Activated CD4-positive, alpha-beta T cell treated with anti-CD3 and anti-CD28 coated beads, Interleukin-2, amount 10 ng/mL, durations not matched to agents 7 days and 5 days (primary cell): ENCODE data around the gene NR3C2. TPM values are rescaled to one million over a fixed set of nuclear protein-coding genes. Genes with fewer than 3 reads are reported as not detected.

Experiments used
- CTCF ChIA-PET: fragments of 350-600 bp; sonication (Branson Sonifier 250); formaldehyde crosslinking; loops from one replicate; lab custom pipeline; 2021; ENCODE audit warnings: antibody characterized with exemption; lab: Charles Lee
- POLR2A ChIA-PET: fragments of 350-600 bp; sonication (Branson Sonifier 250); formaldehyde crosslinking; loops from one replicate; lab custom pipeline; 2021; ENCODE audit warnings: antibody characterized with exemption; lab: Charles Lee
- DNase-seq: peaks from one replicate; pipeline ENCODE4 v3.0.0-alpha.2; 2020
- H3K27ac Mint-ChIP-seq: one replicate; pipeline ENCODE4 v1.8.0; 2021; ENCODE audit warnings: mild to moderate bottlenecking, moderate library complexity, mixed read lengths
- H3K27me3 Mint-ChIP-seq: one replicate; pipeline ENCODE4 v1.8.0; 2021; ENCODE audit warnings: mixed read lengths
- H3K36me3 Mint-ChIP-seq: one replicate; pipeline ENCODE4 v1.8.0; 2021; ENCODE audit warnings: low read depth, mixed read lengths
- H3K4me1 Mint-ChIP-seq: one replicate; pipeline ENCODE4 v1.8.0; 2021; ENCODE audit warnings: mixed read lengths
- H3K4me3 Mint-ChIP-seq: one replicate; pipeline ENCODE4 v1.8.0; 2021; ENCODE audit warnings: mild to moderate bottlenecking, moderate library complexity, mixed read lengths
- H3K9me3 Mint-ChIP-seq: one replicate; pipeline ENCODE4 v1.8.0; 2021; ENCODE audit warnings: mixed read lengths
- total RNA-seq, 2 experiments: library from RNA; stranded (reverse); gene quantifications; one replicate each; pipeline ENCODE4 v1.2.3, GENCODE V29; 2021

NR3C2 gene
- total RNA-seq, 2 experiments from 2014 or later, result 4.1 to 5.1 TPM

- Mint-ChIP-seq H3K9me3 (no peaks in the 10 kb centered on the region), H3K4me1 (peaks cover 23% of the 10 kb centered on the region), H3K36me3 (no peaks in the 10 kb centered on the region), H3K4me3 (peak overlapping the region; percentile 72), H3K27me3 (peaks cover 44% of the 10 kb centered on the region), H3K27ac (no peak overlapping the region)
- DNase-seq, result peak; percentile 52
- CTCF ChIA-PET, result no interaction called here
- POLR2A ChIA-PET, result interaction anchor here (0.6 kb wide), 1 partner anchor 36 kb away, joined by 3 read pairs; no protein-coding TSS in a partner anchor
Observed at GRCh38 chr4:148445071-148445859, 3.1 kb upstream of the NR3C2 start.

GRCh38 chr4:148444296-148445070, 2.3 kb upstream of the NR3C2 start:
- ChIA-PET CTCF (no interaction called here), POLR2A (interaction anchor here (0.6 kb wide), 1 partner anchor 37 kb away, joined by 3 read pairs; no protein-coding TSS in a partner anchor)
- H3K4me3 Mint-ChIP-seq, result peak overlapping the region; percentile 99
- peak; percentile 30 for DNase-seq
- H3K36me3 Mint-ChIP-seq, result no peaks in the 10 kb centered on the region
- H3K9me3 Mint-ChIP-seq, result no peaks in the 10 kb centered on the region
- peaks cover 41% of the 10 kb centered on the region for H3K27me3 Mint-ChIP-seq
- H3K27ac Mint-ChIP-seq, result peak overlapping the region; percentile 74
- peaks cover 23% of the 10 kb centered on the region for H3K4me1 Mint-ChIP-seq

GRCh38 chr4:148443512-148444295, 1.5 kb upstream of the NR3C2 start:
- POLR2A ChIA-PET, result no interaction called here
- Mint-ChIP-seq H3K4me3 (peak overlapping the region; percentile 99), H3K27me3 (peaks cover 36% of the 10 kb centered on the region), H3K36me3 (no peaks in the 10 kb centered on the region), H3K27ac (peak overlapping the region; percentile 97), H3K4me1 (peaks cover 23% of the 10 kb centered on the region), H3K9me3 (no peaks in the 10 kb centered on the region)
- CTCF ChIA-PET, result interaction anchor here (0.7 to 1.7 kb wide), 2 partner anchors 387 to 484 kb away, joined by 3 to 5 read pairs; no protein-coding TSS in a partner anchor
- DNase-seq, result peak; percentile 14

DNA sequence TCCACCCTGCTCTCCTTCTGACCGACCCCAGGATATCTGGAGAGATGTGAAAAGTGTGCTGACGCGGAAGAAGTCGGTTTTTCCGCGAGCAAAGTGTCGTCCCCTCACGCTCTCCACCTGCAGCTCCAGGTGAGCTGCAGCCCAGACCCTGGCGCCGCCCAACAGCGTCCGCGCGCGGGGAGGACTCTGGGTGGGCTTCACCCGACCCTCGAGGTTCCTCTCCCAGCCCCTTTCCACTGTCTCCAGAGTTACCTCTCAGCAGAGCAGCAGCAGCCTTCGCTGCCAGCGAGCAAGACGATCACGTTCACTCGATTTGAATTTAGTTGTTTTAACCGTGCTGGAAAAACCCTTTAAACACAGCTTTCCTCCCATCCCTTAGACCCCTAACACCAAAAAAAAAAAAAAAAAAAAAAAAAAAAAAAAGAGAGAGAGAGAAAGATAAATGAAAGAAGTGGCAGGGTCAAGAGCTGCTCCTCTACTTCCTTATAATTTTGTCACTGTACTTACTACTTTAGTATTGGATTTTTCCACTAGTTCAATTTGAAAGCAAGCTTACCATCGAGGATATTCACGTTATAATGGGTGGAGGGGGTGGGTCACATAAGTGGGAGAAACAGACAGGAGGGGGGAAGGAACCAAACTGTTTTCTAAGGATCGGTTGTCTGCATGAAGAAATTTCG, 758 bp upstream of the NR3C2 start:
- Mint-ChIP-seq H3K4me1 (peaks cover 23% of the 10 kb centered on the region), H3K9me3 (no peaks in the 10 kb centered on the region), H3K4me3 (peak overlapping the region; percentile 99), H3K27ac (peak overlapping the region; percentile 97), H3K27me3 (peaks cover 32% of the 10 kb centered on the region), H3K36me3 (no peaks in the 10 kb centered on the region)
- no peak for DNase-seq
- POLR2A ChIA-PET, result no interaction called here
- CTCF ChIA-PET, result interaction anchor here (0.7 to 1.7 kb wide), 2 partner anchors 386 to 484 kb away, joined by 3 to 5 read pairs; no protein-coding TSS in a partner anchor

DNA sequence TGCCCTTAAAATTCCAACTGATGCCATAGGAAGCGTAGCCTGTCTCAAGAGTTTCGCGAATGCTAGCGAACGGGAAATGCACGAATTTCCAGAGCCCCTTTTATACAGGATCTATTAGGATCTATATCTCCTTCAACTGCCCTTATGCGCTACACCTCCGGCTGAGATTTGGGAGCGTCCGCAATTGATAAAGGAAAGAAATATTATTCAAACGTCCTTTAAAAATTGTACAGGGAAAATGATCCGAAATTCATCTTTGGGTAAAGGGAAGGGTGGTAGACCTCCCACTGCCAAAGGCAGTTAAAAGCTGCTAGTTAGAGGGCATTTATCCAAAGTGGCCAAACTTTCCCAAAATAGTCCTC, 609 bp downstream of the NR3C2 start:
- POLR2A ChIA-PET, result no interaction called here
- no peaks in the 10 kb centered on the region for H3K9me3 Mint-ChIP-seq
- H3K4me1 Mint-ChIP-seq, result peaks cover 18% of the 10 kb centered on the region
- peak overlapping the region; percentile 99 for H3K4me3 Mint-ChIP-seq
- H3K27ac Mint-ChIP-seq, result peak overlapping the region; percentile 97
- DNase-seq, result no peak
- CTCF ChIA-PET, result interaction anchor here (1.3 kb wide), 1 partner anchor 66 kb away, joined by 3 read pairs; no protein-coding TSS in a partner anchor
- H3K27me3 Mint-ChIP-seq, result peaks cover 19% of the 10 kb centered on the region
- H3K36me3 Mint-ChIP-seq, result no peaks in the 10 kb centered on the region

DNA sequence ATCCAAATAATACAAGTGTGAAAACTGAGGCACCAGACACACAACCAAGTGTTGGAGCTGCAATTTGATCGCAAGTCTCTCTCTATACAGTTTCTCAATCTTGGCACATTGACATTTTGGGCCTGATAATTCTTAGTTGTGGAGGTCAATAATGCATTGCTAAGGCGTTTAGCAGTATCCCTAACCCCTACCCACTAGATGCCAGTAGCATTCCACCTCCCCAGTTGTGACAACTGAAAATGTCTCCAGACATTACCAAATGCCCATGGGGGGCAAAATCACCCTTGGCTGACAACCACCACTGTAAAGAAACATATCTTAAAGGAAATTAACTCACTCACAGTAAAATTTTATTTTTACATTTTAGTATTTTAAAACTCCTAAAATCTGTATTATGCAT, 4.2 kb downstream of the NR3C2 start:
- Mint-ChIP-seq H3K27ac (no peak overlapping the region), H3K36me3 (no peaks in the 10 kb centered on the region), H3K4me1 (peaks cover 23% of the 10 kb centered on the region), H3K4me3 (no peak overlapping the region), H3K27me3 (peaks cover 5% of the 10 kb centered on the region), H3K9me3 (no peaks in the 10 kb centered on the region)
- ChIA-PET POLR2A (no interaction called here), CTCF (interaction anchor here (1.4 kb wide), 1 partner anchor 381 kb away, joined by 4 read pairs; no protein-coding TSS in a partner anchor)
- DNase-seq, result no peak

DNA sequence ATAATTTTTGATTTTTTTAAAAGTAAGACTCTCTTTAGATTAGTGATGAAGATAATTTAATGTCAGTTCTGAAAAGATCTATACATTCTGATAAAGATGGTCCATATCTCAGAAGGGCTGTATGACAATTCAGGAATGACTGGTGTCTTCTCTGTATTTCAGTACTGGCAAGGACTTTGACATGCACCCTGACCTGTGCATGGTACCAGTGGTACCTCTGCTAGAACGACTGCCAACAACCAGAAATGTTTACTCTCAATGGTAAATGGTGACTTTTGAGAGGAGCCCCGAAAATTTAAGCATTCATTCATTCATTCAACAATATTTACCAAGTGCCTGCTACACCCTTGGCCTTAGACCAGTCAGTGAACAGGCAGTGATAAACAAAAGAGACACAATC, 4.8 kb downstream of the NR3C2 start:
- Mint-ChIP-seq H3K27me3 (peaks cover 5% of the 10 kb centered on the region), H3K4me3 (no peak overlapping the region), H3K27ac (no peak overlapping the region), H3K9me3 (no peaks in the 10 kb centered on the region), H3K4me1 (peaks cover 23% of the 10 kb centered on the region), H3K36me3 (no peaks in the 10 kb centered on the region)
- CTCF ChIA-PET, result no interaction called here
- POLR2A ChIA-PET, result no interaction called here
- DNase-seq, result no peak

DNA sequence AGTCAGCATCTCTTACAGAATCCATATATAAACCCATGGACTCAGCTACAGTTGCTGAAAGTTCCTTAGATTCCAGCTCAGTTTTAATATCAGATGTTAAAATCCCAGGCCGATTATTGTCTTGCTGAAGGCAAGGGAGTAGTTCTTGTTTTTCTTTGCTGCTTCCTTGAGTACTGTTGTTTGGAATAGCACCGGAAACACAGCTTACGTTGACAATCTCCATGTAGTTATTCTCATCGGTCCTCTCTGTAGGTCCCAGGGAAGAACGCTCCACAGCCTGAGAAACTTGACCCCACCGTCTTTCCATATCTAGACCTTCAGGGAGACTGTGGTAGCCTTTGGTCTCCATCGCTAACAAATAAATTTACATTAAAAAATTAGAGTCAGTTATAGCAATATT, 5.7 kb downstream of the NR3C2 start:
- CTCF ChIA-PET, result no interaction called here
- Mint-ChIP-seq H3K4me1 (peaks cover 18% of the 10 kb centered on the region), H3K27ac (no peak overlapping the region), H3K4me3 (no peak overlapping the region), H3K27me3 (peaks cover 4% of the 10 kb centered on the region), H3K9me3 (no peaks in the 10 kb centered on the region), H3K36me3 (no peaks in the 10 kb centered on the region)
- no peak for DNase-seq
- POLR2A ChIA-PET, result no interaction called here

DNA sequence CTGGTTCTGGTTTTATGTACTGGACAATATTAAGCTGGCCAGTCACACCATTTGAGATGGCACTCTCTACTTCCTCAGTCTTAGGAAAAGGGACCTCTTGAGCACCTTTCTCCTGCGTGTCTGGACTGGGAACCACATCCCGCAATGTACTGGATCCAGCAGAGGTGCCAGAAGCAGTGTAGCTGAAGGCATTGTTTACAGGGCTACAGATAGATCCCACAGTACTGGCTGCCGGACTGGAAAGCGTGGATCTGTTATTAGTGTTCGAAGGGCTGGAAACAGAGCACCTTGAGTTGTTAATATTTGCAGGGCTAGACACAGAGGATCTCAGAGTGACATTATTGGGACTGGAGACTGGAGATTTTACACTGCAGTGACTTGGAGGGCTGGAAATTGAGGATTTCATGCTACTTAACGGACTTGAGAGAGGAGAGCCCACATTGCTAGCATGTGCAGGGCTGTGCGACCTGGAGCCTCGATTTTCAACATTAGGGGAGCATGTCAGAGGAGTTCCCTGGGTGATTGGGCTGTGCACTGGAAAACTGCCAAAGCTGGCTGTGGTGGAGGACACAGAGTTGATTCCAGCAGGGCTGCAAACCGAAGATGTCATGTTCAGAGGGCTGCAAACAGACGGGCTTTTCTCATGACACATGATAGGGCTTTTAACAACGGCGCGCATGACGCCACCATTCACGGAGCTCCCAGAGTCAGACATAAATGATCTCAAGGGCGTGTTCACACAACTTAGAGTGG, 6.4 kb downstream of the NR3C2 start:
- H3K27ac Mint-ChIP-seq, result no peak overlapping the region
- H3K36me3 Mint-ChIP-seq, result no peaks in the 10 kb centered on the region
- H3K4me1 Mint-ChIP-seq, result peaks cover 11% of the 10 kb centered on the region
- H3K27me3 Mint-ChIP-seq, result peaks cover 1% of the 10 kb centered on the region
- no peak overlapping the region for H3K4me3 Mint-ChIP-seq
- CTCF ChIA-PET, result no interaction called here
- DNase-seq, result no peak
- no peaks in the 10 kb centered on the region for H3K9me3 Mint-ChIP-seq
- POLR2A ChIA-PET, result no interaction called here

GRCh38 chr4:148434075-148434773, 8.0 kb downstream of the NR3C2 start:
- H3K4me1 Mint-ChIP-seq, result peaks cover 9% of the 10 kb centered on the region
- POLR2A ChIA-PET, result no interaction called here

GRCh38 chr4:148431401-148431800, 10.8 kb downstream of the NR3C2 start:
- Mint-ChIP-seq H3K4me1 (peaks cover 9% of the 10 kb centered on the region), H3K4me3 (no peak overlapping the region), H3K9me3 (no peaks in the 10 kb centered on the region), H3K27me3 (no peaks in the 10 kb centered on the region), H3K36me3 (peaks cover 1% of the 10 kb centered on the region), H3K27ac (no peak overlapping the region)
- POLR2A ChIA-PET, result no interaction called here
- CTCF ChIA-PET, result no interaction called here
- DNase-seq, result no peak

More at GRCh38 chr4:148434075-148434773, 8.0 kb downstream of the NR3C2 start:
- Mint-ChIP-seq H3K36me3 (no peaks in the 10 kb centered on the region), H3K4me3 (no peak overlapping the region), H3K27me3 (no peaks in the 10 kb centered on the region), H3K9me3 (no peaks in the 10 kb centered on the region), H3K27ac (no peak overlapping the region)
- CTCF ChIA-PET, result no interaction called here
- no peak for DNase-seq
